HepG2 (cell line): ENCODE measurements around the gene NFX1. TPM values are rescaled to one million over a fixed set of nuclear protein-coding genes. Genes with fewer than 3 reads are reported as not detected.

ENCODE experiments used
- ARID2 ChIP-seq: sonication (generic); formaldehyde crosslinking; IDR thresholded peaks from 2 replicates; pipeline ENCODE4 v1.8.1; 2022; ENCODE audit warnings: mild to moderate bottlenecking, missing genetic modification reagents, borderline replicate concordance
- HOXA3 ChIP-seq: sonication (generic); formaldehyde crosslinking; IDR thresholded peaks from 2 replicates; pipeline ENCODE4 v1.5.0; 2020; ENCODE audit warnings: missing genetic modification reagents
- PATZ1 ChIP-seq: sonication (generic); formaldehyde crosslinking; IDR thresholded peaks from 2 replicates; pipeline ENCODE4 v1.4.0; 2020; ENCODE audit warnings: missing genetic modification reagents
- STAT6 ChIP-seq: sonication (generic); formaldehyde crosslinking; IDR thresholded peaks from 2 replicates; pipeline ENCODE4 v1.4.0; 2020; ENCODE audit warnings: missing genetic modification reagents, mild to moderate bottlenecking, borderline replicate concordance
- ZBED4 ChIP-seq: sonication (generic); formaldehyde crosslinking; IDR thresholded peaks from 2 replicates; pipeline ENCODE4 v1.4.0; 2020; ENCODE audit warnings: missing genetic modification reagents, borderline replicate concordance
- ZNF225 ChIP-seq: sonication (generic); formaldehyde crosslinking; IDR thresholded peaks from 2 replicates; pipeline ENCODE4 v1.4.0; 2020; ENCODE audit warnings: mild to moderate bottlenecking, missing genetic modification reagents
- ZNF615 ChIP-seq: sonication (generic); formaldehyde crosslinking; IDR thresholded peaks from 2 replicates; pipeline ENCODE4 v1.5.0; 2020; ENCODE audit warnings: mild to moderate bottlenecking, missing genetic modification reagents, borderline replicate concordance
- ZSCAN29 ChIP-seq: sonication (generic); formaldehyde crosslinking; conservative IDR thresholded peaks from 2 replicates; pipeline ENCODE4 v1.4.0; 2020; ENCODE audit warnings: mild to moderate bottlenecking, missing genetic modification reagents
- polyA plus RNA-seq, 8 experiments: library from polyadenylated mRNA; depleted of rRNA in 3 of 8; stranded (reverse) in 7 of 8; unstranded in 1 of 8; fragments of >200 nt; fragmentation: Illumina TruSeq in 4 of 8; extraction: Trizol in 4 of 8; gene quantifications; 2 replicates each; pipeline versions ENCODE4 v1.2.1 to v1.2.3, GENCODE V29; 2011 to 2016; ENCODE audit warnings: low read depth in 4 of 8, missing spikeins in 1 of 8, mixed read lengths in 1 of 8; ENCODE audit not compliant: insufficient read depth in 1 of 8
- total RNA-seq, 5 experiments: library from RNA; depleted of rRNA; stranded (reverse); fragments of >200 nt; fragmentation: Illumina TruSeq; extraction: Trizol; gene quantifications; 2 replicates each; pipeline ENCODE4 v1.2.3, GENCODE V29; 2016; ENCODE audit warnings: low read depth in 1 of 5

The NFX1 gene
- total and polyA plus RNA-seq, 2 of the 13 experiments (the other 11 are each of a cell fraction or from before 2014, with no cell fraction given), result 23.9 to 27.5 TPM

GRCh38 chr9:33290247-33291030 is at the start of gene NFX1 (continued):
- TF ChIP-seq ZBED4, result peak; percentile 26; the same call in 1 of the 2 replicates
- TF ChIP-seq HOXA3, result peak; percentile 99
- 0 out of 2 replicates have a peak, but pooled peaks have one; percentile 34 for TF ChIP-seq ZNF615 (CRISPR knock-in tag)
- TF ChIP-seq ZNF225, result peak; percentile 52; the same call in 1 of the 2 replicates
- no peak; the same call in 1 of the 2 replicates for TF ChIP-seq STAT6 (CRISPR knock-in tag)
- TF ChIP-seq PATZ1, result peak; percentile 67
- TF ChIP-seq ARID2 (CRISPR knock-in tag), result peak; percentile 78; the same call in 1 of the 2 replicates
- TF ChIP-seq ZSCAN29 (CRISPR knock-in tag), result peak; percentile 100
